GM08714 (cell line): ENCODE data around the gene SNED1.

Experiments
- H3K4me3 ChIP-seq: fragments of 200-500 bp; sonication (Bioruptor generic); 2 replicates; pipeline ENCODE4 v1.5.1; 2014; ENCODE audit warnings: mild to moderate bottlenecking, low read length, inconsistent platforms
- ZNF274 ChIP-seq: IDR thresholded peaks from 2 replicates; pipeline ENCODE4 v1.6.1; 2012; ENCODE audit warnings: mild to moderate bottlenecking, low read depth, low read length

SNED1 gene

DNA sequence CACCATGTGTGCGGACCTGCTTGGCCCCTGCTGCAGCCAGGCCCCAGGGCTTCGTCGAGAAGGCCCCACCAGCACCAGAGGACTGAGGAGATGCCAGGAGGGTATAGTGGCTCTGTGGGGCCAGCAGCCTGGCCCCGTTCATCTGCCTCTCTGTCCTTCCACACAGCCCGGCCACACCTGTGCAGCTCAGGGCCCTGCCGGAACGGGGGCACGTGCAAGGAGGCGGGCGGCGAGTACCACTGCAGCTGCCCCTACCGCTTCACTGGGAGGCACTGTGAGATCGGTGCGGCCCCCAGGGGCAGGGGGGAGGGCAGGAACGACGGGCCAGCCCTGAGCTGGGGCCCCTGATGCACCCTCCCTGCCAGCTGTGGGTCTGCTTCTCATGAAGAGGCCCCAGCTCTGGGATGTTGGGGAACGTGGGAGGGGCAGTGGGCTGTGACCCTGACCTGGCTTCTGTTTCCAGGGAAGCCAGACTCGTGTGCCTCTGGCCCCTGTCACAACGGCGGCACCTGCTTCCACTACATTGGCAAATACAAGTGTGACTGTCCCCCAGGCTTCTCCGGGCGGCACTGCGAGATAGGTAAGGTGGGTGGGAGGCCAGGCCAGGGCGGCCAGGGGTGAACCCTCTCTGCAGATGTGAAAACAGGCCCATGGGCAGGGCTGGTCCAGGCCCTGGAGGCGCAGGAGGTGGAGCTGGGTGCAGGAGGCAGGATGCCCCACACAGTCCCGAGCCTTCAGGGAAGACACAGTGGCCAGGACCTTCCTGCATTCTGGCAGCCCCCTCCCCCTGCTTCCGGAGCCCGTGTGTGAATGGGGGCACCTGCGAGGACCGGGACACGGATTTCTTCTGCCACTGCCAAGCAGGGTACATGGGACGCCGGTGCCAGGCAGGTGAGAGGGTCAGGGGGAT lies 53.4 kb downstream of the SNED1 start:
- H3K4me3 ChIP-seq: no peak overlapping the region
- TF ChIP-seq ZNF274: no peak

DNA sequence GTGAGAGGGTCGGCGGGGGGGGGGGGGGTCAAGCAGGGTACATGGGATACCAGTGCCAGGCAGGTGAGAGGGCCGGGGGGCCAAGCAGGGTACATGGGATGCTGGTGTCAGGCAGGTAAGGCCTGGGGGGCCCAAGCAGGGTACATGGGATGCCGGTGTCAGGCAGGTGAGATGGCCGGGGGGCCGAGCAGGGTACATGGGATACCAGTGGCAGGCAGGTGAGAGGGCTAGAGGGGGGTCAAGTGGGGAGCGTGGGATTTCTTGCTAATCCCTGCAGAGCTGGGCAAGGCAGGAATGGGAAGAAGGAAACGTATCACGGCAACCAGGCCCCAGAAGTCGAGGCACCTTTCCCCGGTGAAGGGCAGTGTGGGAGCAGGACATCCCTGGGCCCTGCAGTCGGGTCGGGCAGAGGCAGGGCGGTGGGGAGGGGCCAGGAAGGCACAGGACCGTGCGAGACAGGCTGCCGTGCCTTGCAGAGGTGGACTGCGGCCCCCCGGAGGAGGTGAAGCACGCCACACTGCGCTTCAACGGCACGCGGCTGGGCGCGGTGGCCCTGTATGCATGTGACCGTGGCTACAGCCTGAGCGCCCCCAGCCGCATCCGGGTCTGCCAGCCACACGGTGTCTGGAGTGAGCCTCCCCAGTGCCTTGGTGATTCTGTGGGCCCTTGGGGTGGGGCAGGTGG lies 54.4 kb downstream of the SNED1 start:
- no peak overlapping the region for H3K4me3 ChIP-seq
- no peak for TF ChIP-seq ZNF274

DNA sequence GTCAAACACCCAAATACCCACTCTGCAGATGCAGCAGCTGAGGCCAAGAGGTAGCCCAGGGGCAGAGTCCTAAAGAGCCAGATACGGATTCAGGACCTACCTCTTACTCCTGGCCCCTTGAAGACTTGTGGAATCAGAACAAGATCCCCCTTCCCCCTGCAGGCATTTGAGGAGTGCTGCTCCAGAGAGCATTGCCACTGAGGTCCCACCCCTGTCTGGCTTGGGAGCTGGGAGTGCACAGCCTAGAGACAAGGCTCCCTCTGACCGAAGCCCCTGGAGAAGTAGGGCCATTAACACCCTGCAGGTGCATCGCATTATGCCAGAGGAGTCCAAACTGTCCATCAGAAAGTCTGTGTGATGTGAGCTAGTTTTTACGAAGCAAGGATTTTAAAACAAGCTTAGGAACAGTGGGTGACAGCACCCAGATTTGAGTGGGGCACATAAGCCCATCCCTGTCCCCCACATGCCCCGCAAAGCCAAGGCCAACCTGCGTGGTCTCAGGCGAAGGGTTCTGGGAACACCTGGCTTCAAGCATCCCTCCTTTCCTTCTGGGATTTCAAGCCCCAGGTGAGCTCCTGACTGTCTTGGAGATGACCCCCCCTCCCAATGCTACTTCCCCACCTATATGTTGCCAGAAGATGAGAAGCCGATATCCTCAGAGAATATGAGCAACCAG lies 55.3 kb downstream of the SNED1 start:
- H3K4me3 ChIP-seq: no peak overlapping the region
- no peak for TF ChIP-seq ZNF274

DNA sequence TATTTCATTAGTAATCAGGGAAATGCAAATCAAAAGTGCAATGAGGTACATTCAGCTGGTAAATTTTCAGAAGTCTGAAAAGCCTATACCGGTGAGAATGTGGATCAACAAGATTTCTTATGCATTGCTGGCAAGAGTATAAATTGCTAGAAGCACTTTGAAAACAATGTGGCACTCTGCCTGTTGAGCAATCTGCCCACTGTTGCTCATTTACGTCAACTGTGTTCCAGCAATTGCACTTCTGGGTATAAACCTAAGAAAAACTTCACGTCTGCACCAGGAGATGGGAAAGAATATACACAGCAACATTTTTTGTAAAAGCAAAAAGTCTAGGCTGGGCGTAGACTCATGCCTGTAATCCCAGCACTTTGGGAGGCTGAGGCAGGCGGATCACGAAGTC lies 62.9 kb downstream of the SNED1 start:
- no peak overlapping the region for H3K4me3 ChIP-seq
- TF ChIP-seq ZNF274: no peak

DNA sequence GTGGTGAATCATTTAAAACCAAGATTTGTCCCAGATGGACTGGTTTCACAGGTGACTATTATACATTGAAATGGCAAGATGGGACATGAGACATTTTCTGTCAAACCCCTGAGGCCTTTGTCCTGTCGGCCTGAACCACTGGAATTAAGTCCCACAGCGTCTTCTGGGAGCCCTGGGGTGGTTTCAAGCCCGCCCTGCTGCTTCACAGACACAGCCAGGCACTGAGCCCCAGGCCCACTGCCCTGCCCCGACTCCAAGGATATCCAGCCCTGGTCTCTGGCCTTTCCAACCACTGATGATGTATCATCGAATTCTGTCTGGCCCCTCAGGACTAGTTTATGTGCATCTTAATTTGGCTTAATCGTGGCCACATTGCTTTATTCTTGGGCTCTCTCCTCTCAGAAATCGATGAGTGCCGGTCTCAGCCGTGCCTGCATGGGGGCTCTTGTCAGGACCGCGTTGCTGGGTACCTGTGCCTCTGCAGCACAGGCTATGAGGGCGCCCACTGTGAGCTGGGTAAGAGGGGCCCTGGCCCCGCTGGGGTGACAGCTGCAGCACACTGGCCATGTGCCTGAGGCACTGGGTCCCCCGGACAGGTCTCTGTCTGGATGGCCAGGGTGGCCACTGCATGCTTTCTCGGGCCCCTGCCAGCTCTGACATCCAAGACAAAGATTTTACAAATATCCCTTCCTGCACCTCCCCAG lies 64.1 kb downstream of the SNED1 start:
- no peak for TF ChIP-seq ZNF274
- no peak overlapping the region for H3K4me3 ChIP-seq

DNA sequence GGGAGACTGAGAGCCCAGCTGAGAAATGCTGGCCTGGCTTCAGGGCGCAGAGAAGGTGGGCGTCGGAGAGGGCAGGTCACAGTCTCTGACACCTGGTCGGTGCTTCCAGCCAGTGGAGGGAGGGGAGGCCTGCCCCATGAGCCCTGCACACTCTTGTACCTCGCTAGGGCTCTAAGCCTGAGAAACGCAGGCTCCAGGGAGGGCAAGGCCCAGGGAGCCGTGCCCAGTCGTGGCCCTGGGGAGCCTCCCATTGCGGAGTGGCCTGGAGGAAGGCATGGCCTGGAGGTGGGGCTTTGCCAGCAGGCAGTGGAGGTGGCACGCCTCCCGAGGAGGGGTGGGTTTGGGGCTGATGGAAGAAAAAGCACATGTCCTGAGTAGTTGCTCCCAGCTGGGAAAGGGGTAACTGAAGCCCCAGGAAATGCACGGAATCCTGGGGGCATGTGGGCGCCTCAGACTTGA lies 64.7 kb downstream of the SNED1 start:
- no peak for TF ChIP-seq ZNF274
- H3K4me3 ChIP-seq: no peak overlapping the region

DNA sequence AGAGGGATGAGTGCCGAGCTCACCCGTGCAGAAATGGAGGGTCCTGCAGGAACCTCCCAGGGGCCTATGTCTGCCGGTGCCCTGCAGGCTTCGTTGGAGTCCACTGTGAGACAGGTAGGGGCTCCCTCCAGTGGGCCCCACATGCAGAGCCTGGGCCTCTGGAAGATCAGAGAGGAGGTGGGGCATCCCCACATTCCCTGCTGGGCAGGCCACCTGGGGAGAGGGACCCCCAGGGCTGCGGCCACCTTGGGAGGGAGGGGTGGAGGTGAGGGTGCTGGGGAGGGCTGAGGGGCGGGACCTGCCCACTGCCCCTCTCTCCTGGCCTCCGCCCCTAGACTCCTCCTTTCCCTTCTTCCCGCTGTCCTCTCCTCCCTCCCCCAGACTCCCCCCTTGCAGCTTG lies 65.2 kb downstream of the SNED1 start:
- no peak overlapping the region for H3K4me3 ChIP-seq
- TF ChIP-seq ZNF274: no peak

DNA sequence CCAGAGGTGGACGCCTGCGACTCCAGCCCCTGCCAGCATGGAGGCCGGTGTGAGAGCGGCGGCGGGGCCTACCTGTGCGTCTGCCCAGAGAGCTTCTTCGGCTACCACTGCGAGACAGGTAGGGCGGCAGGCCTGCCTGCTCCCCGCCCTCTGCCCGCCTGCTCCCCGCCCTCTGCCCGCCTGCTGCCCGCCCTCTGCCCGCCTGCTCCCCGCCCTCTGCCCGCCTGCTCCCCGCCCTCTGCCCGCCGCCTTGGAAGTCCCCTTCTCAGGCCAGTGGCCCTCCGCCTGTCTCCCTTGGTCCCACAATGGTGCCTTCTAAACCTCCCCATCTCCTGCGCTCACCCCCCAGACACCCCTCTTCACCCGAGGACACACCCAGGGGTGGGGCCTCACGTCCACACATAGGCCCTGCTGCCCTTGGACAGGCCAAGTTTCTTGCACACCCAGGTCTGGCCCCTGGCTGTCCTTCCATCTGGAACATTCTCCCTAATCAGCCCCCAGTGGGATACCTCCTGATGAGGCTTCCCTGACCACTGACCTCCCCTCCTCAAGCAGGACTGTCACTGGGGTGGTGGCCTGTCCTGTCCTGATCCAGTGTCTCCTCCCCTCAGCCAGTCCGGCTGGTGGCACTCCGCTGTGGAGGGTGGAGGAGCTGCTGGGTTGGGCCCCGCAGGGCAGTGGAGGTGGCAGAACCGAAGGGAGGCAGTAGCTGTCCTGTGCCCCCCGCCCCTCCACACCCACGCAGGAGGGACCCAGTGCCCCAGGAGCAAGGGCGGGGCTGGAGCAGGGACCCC lies 65.8 kb downstream of the SNED1 start:
- H3K4me3 ChIP-seq: no peak overlapping the region
- TF ChIP-seq ZNF274: no peak

DNA sequence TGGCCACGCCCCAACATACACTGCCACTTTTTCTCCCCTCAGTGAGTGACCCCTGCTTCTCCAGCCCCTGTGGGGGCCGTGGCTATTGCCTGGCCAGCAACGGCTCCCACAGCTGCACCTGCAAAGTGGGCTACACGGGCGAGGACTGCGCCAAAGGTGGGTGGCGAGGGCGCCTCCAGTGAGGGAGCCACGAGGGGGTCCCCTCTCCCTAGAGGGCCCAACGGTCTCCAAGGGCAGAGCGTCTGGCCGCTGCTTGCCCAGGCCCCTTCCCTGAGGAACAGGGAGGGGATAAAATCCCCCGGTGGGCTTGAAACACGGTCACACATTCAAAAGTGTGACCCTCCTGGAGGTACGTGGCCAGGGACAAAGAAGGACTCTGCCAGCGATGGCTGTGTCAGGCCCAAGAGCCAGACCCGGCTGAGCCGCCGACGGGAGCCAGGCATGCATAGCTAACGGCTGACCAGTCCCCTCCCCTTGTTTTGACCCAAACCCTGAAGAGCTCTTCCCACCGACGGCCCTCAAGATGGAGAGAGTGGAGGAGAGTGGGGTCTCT lies 66.5 kb downstream of the SNED1 start:
- no peak overlapping the region for H3K4me3 ChIP-seq
- TF ChIP-seq ZNF274: no peak

DNA sequence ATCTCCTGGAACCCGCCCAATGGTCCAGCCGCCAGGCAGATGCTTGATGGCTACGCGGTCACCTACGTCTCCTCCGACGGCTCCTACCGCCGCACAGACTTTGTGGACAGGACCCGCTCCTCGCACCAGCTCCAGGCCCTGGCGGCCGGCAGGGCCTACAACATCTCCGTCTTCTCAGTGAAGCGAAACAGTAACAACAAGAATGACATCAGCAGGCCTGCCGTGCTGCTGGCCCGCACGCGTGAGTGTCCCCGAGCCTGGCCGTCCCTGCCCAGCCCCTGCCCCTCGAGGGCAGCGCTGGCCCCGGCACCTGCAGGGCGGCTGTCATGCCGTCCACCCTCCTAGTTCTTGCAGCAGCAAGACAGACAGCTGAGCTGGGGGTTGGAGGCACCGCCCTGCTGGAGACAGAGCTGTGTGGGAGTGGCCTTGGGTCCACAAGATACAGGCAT lies 67.0 kb downstream of the SNED1 start:
- H3K4me3 ChIP-seq: no peak overlapping the region

DNA sequence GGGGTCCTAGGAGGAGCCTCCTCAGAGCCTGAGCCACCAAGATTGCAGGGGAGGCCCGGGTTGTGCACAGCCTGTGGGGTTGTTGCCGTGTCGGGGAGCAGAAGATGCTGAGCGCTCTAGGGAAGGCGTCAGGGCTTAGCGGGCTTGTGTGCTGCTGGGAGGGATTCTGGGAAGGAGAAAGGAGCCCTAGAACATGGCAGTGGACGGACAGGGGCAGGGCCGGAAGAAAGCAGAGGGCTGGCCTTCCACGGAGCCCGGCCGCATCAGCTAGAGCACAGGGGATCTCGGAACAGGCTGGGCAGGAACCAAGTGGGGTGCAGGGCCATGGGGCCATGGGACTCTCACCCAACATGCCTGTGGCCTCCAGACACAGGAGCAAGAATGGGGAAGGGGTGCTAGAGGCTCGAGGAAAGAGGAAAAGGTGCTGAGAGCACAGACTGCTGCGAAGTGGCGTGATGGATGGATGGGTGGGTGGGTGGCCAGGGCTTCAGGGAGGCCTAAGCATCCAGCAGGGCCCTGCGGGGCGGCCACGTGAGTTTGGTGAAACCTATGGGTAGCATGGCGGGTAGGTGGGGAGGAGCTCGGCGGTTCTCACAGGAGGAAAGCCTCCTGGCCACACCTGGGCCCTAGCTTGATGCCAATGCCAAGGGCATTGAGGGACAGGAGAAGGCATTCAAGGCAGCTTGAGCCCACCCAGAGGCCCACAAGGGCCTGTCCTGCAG lies 67.9 kb downstream of the SNED1 start:
- no peak for TF ChIP-seq ZNF274

More for the DNA sequence above, 67.0 kb downstream of the SNED1 start:
- no peak for TF ChIP-seq ZNF274

DNA sequence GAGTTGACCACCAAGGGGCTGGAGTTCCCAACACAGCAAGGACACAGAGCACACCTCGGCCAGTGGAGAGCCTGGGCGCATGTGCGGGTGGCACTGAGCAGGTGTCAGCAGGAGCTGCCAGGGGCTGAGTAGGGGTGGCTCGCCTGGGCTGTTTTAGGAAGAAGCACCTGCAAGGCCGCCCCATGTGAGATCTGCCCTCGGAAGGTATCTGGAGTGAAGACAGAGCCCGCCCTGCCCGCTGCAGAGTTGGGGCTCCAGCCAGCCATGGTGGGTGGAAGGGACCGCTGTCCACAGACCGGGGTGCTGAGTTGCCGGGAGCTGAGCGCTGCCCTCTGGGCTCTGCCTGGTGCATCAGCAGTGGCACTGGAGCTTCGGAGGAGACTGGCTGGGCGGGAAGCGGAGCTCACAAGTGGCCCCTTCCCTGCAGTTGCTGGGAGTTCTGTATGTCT lies 68.5 kb downstream of the SNED1 start:
- no peak overlapping the region for H3K4me3 ChIP-seq
- no peak for TF ChIP-seq ZNF274

More for the DNA sequence above, 67.9 kb downstream of the SNED1 start:
- no peak overlapping the region for H3K4me3 ChIP-seq
